GM21390 (cell line): Measurements from ENCODE around the gene DHH.
A peak's percentile ranks its signal among the peaks of the same experiment; 100 is the strongest.
"Not testable (repeated sequence)": the region's sequence is repeated elsewhere in the genome, so short reads cannot be mapped to it uniquely, and the experiment has no call there.

Experiments
- ATAC-seq: cut with Tn5 transposase; IDR thresholded peaks from one replicate; pipeline ENCODE4 v1.9.1; 2021; ENCODE audit not compliant: unreplicated experiment

DHH gene

GRCh38 chr12:49094160-49094974 lies at the start of gene DHH:
DHH (minus strand) TSS chr12:49094801; CDS start chr12:49094512, 289 bp downstream.
- ATAC-seq, result no peak

GRCh38 chr12:49144384-49144783 lies 49.8 kb upstream of the DHH start:
- ATAC-seq, result no peak

- no peak for ATAC-seq
These were observed 44.4 kb upstream of the DHH start for GRCh38 chr12:49138999-49139398.

- no peak for ATAC-seq
These were observed 44.0 kb upstream of the DHH start for GRCh38 chr12:49138587-49138986.

GRCh38 chr12:49137476-49137875 lies 42.9 kb upstream of the DHH start:
- ATAC-seq, result no peak

- not testable (repeated sequence) for ATAC-seq
These were observed 42.4 kb upstream of the DHH start for GRCh38 chr12:49136997-49137396.

GRCh38 chr12:49133590-49133989 lies 39.0 kb upstream of the DHH start:
- ATAC-seq, result no peak

- ATAC-seq, result no peak
These were observed 38.4 kb upstream of the DHH start for GRCh38 chr12:49133014-49133413.

GRCh38 chr12:49131894-49132461 lies 37.4 kb upstream of the DHH start:
- ATAC-seq, result no peak

- peak; percentile 69 for ATAC-seq
These were observed 36.7 kb upstream of the DHH start, which contains the start of gene TUBA1B for GRCh38 chr12:49131051-49131893. TUBA1B (minus strand) TSS chr12:49131395; CDS start chr12:49131300, 95 bp downstream.

GRCh38 chr12:49130151-49131050 lies 35.8 kb upstream of the DHH start:
- peak; percentile 50 for ATAC-seq

GRCh38 chr12:49129332-49130150 lies 34.9 kb upstream of the DHH start:
- no peak for ATAC-seq

GRCh38 chr12:49127971-49128370 lies 33.4 kb upstream of the DHH start:
- not testable (repeated sequence) for ATAC-seq

GRCh38 chr12:49126852-49127763 lies 32.5 kb upstream of the DHH start:
- ATAC-seq, result no peak

GRCh38 chr12:49121047-49121696 lies 26.6 kb upstream of the DHH start:
- ATAC-seq, result no peak

GRCh38 chr12:49111206-49111605 lies 16.6 kb upstream of the DHH start:
- ATAC-seq, result no peak

- ATAC-seq, result peak; percentile 98
These were observed 16.0 kb upstream of the DHH start, which contains the start of gene LMBR1L for GRCh38 chr12:49110464-49111155. LMBR1L (minus strand) TSS chr12:49110847; CDS start chr12:49110555, 292 bp downstream.
